OCI-LY1 (cell line): ENCODE data around the gene ZNF200.

Experiments used
- H2AFZ ChIP-seq: fragments of 200-600 bp; sonication (generic), shearing (Covaris generic); 2 replicates; pipeline ENCODE4 v1.6.0; 2014; ENCODE audit warnings: antibody characterized with exemption, mild to moderate bottlenecking, low read length
- H3F3A ChIP-seq: fragments of 200-600 bp; sonication (generic), shearing (Covaris generic); 2 replicates; pipeline ENCODE4 v1.6.0; 2014; ENCODE audit warnings: mild to moderate bottlenecking, antibody characterized with exemption, low read length, moderate library complexity; ENCODE audit not compliant: insufficient read depth
- H3K27ac ChIP-seq: fragments of 200-600 bp; sonication (generic); 2 replicates; pipeline ENCODE4 v1.5.1; 2014; ENCODE audit warnings: low read length, mixed run types, mild to moderate bottlenecking, low read depth; ENCODE audit not compliant: poor library complexity, severe bottlenecking
- H3K27me3 ChIP-seq: fragments of 200-600 bp; sonication (generic); 2 replicates; pipeline ENCODE4 v1.6.0; 2014; ENCODE audit warnings: antibody characterized with exemption, mild to moderate bottlenecking, low read length, moderate library complexity; ENCODE audit not compliant: insufficient read depth
- H3K36me3 ChIP-seq: fragments of 200-600 bp; sonication (generic); 2 replicates; pipeline ENCODE4 v1.6.1; 2014; ENCODE audit warnings: mild to moderate bottlenecking, antibody characterized with exemption, low read length, moderate library complexity, mixed read lengths; ENCODE audit not compliant: insufficient read depth
- H3K4me1 ChIP-seq: fragments of 200-600 bp; sonication (generic); 2 replicates; pipeline ENCODE4 v1.5.1; 2014; ENCODE audit warnings: mild to moderate bottlenecking, low read length, moderate library complexity; ENCODE audit not compliant: insufficient read depth, severe bottlenecking
- H3K4me2 ChIP-seq: fragments of 200-600 bp; sonication (generic), shearing (Covaris generic); 2 replicates; pipeline ENCODE4 v1.6.1; 2014; ENCODE audit warnings: low read length
- H3K4me3 ChIP-seq: fragments of 200-600 bp; sonication (generic); 2 replicates; pipeline ENCODE4 v1.5.1; 2014; ENCODE audit warnings: low read length, low read depth, mild to moderate bottlenecking, mixed read lengths; ENCODE audit not compliant: poor library complexity, severe bottlenecking
- H3K79me2 ChIP-seq: fragments of 200-600 bp; shearing (Covaris generic); 2 replicates; pipeline ENCODE4 v1.6.1; 2016; ENCODE audit warnings: mixed run types, low read length, mixed read lengths; ENCODE audit not compliant: insufficient read depth
- H3K9ac ChIP-seq: fragments of 200-600 bp; sonication (generic), shearing (Covaris generic); 2 replicates; pipeline ENCODE4 v1.6.1; 2014; ENCODE audit warnings: mild to moderate bottlenecking, low read length, mixed read lengths
- H3K9me2 ChIP-seq: fragments of 200-600 bp; sonication (generic), shearing (Covaris generic); 2 replicates; pipeline ENCODE4 v1.6.1; 2014; ENCODE audit warnings: low read depth, mild to moderate bottlenecking, low read length, mixed read lengths
- H3K9me3 ChIP-seq: fragments of 200-600 bp; shearing (Covaris generic); 2 replicates; pipeline ENCODE4 v1.6.1; 2014; ENCODE audit warnings: low read length, mixed read lengths
- H4K20me1 ChIP-seq: fragments of 200-600 bp; sonication (generic), shearing (Covaris generic); 2 replicates; pipeline ENCODE4 v1.6.0; 2016; ENCODE audit warnings: mild to moderate bottlenecking, low read length; ENCODE audit not compliant: insufficient read depth
- EZH2 ChIP-seq: fragments of 200-600 bp; sonication (generic), shearing (Covaris generic); IDR thresholded peaks from 2 replicates; pipeline ENCODE4 v1.8.0; 2017; ENCODE audit warnings: borderline replicate concordance, mixed run types, mild to moderate bottlenecking, antibody characterized with exemption, low read length, moderate library complexity, mixed read lengths
- TF ChIP-seq, protein P1 (sequence below): fragments of 200-600 bp; sonication (generic), shearing (Covaris generic); IDR thresholded peaks from 2 replicates; pipeline ENCODE4 v1.5.1; 2017; ENCODE audit warnings: mild to moderate bottlenecking, antibody characterized with exemption, low read length, moderate library complexity, mixed read lengths

The ZNF200 gene

GRCh38 chr16:3195975-3196374 is 39.0 kb downstream of the ZNF200 start:
- Histone ChIP-seq H4K20me1 (no peaks in the 10 kb centered on the region), H3K9ac (no peak overlapping the region), H3K36me3 (no peaks in the 10 kb centered on the region), H3K9me2 (no peaks in the 10 kb centered on the region), H3K79me2 (no peaks in the 10 kb centered on the region), H3K4me2 (no peak overlapping the region), H3K4me3 (no peak overlapping the region), H3F3A (no peaks in the 10 kb centered on the region), H3K27ac (no peak overlapping the region), H3K9me3 (no peaks in the 10 kb centered on the region), H3K4me1 (no peaks in the 10 kb centered on the region), H2AFZ (no peak overlapping the region), H3K27me3 (0 out of 2 replicates have a peak, but pooled peaks cover 5% of the 10 kb centered on the region)
- TF ChIP-seq, protein P1, sequence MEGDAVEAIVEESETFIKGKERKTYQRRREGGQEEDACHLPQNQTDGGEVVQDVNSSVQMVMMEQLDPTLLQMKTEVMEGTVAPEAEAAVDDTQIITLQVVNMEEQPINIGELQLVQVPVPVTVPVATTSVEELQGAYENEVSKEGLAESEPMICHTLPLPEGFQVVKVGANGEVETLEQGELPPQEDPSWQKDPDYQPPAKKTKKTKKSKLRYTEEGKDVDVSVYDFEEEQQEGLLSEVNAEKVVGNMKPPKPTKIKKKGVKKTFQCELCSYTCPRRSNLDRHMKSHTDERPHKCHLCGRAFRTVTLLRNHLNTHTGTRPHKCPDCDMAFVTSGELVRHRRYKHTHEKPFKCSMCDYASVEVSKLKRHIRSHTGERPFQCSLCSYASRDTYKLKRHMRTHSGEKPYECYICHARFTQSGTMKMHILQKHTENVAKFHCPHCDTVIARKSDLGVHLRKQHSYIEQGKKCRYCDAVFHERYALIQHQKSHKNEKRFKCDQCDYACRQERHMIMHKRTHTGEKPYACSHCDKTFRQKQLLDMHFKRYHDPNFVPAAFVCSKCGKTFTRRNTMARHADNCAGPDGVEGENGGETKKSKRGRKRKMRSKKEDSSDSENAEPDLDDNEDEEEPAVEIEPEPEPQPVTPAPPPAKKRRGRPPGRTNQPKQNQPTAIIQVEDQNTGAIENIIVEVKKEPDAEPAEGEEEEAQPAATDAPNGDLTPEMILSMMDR, result no peak
- no peak for TF ChIP-seq EZH2

GRCh38 chr16:3194792-3195191 is 40.2 kb downstream of the ZNF200 start:
- Histone ChIP-seq H3K9ac (no peak overlapping the region), H3K9me2 (no peaks in the 10 kb centered on the region), H3K4me2 (no peak overlapping the region), H3K36me3 (no peaks in the 10 kb centered on the region), H3K4me3 (no peak overlapping the region), H3K9me3 (no peaks in the 10 kb centered on the region), H3K79me2 (no peaks in the 10 kb centered on the region), H2AFZ (no peak overlapping the region), H4K20me1 (no peaks in the 10 kb centered on the region), H3K27me3 (no peaks in the 10 kb centered on the region), H3K27ac (no peak overlapping the region), H3F3A (no peaks in the 10 kb centered on the region), H3K4me1 (peaks cover 9% of the 10 kb centered on the region)
- no peak for TF ChIP-seq EZH2
- TF ChIP-seq, protein P1, result no peak

DNA sequence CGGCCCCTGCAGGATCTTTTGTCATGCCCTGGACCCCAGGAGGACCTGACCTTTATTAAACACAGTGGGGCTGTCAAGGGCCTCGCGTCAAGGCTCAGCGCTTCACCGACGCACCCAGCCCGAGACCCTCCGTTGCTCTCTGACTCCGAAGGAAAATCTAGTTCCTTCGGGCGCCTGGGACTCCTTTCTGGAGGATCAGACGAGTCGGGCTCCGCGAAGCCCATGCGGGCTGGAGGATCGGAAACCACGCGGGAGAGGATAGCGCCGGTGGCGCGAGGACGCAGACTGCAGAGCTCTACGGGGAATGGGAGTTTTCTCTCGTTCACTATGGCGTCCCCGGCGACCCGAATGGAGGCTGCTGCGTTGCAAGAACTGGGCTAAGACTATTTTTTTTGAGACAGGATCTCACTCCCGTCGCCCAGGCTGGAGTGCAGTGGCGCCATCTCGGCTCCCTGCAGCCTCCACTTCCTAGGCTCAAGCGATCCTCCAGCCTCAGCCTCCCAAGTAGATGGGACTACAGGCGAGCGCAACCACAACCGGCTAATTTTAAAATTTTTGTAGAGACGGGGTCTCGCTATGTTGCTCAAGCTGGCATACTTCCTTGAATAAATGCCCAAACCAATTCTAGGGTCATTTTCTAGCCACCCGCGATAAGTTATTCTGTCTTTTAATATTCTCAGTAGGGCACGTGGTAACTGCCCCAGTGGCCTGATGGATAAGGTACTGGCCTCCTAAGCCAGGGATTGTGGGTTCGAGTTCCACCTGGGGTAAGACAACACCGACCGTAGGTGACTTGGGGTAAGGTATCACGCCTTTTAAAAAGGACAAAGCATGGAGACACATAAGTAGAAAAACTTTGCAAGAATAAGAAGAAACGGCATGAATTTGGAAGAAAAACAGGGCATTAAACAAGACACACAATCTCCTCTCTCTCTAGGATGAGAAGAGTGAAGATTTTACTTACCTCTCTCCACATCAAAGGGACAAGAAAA is 41.4 kb downstream of the ZNF200 start:
- H3K27ac ChIP-seq, result no peak overlapping the region
- no peak overlapping the region for H3K4me3 ChIP-seq
- H3K36me3 ChIP-seq, result no peaks in the 10 kb centered on the region
- H3K9ac ChIP-seq, result no peak overlapping the region
- H2AFZ ChIP-seq, result no peak overlapping the region
- H3K4me2 ChIP-seq, result no peak overlapping the region
- H3F3A ChIP-seq, result no peaks in the 10 kb centered on the region
- H4K20me1 ChIP-seq, result no peaks in the 10 kb centered on the region
- H3K9me3 ChIP-seq, result no peaks in the 10 kb centered on the region
- no peaks in the 10 kb centered on the region for H3K9me2 ChIP-seq
- no peaks in the 10 kb centered on the region for H3K79me2 ChIP-seq
- no peaks in the 10 kb centered on the region for H3K27me3 ChIP-seq
- peaks cover 19% of the 10 kb centered on the region for H3K4me1 ChIP-seq
- no peak for TF ChIP-seq EZH2
- TF ChIP-seq, protein P1, result no peak
